Measurements from ENCODE around the gene ZNF98.

The ZNF98 gene

DNA sequence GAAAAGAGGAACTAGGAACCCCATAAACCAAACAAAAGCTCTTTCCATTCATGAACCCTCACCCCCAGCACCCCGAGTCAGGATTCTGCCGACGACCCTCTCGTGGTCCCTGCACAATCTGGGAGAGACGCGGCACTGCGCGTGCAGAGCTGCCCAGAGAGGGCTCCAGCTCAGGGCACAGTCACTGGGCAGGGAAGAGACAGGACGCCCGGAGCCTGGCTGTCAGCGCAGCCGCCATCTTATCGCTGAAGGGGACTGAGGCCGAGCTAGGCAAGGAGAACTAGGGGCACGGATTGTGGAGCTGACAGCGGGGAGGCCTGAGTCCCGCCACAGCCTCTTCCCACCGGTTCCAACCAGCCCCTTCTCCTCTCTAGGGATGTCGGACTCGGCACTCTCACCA lies 349 bp downstream of the ZNF98 start:
- Histone ChIP-seq H3K27ac (ENCODE audit: extremely low read depth, low read depth, low read length) (no peak overlapping the region), H3K4me1 (ENCODE audit: control insufficient read depth, insufficient read depth, low read length) (no peaks in the 10 kb centered on the region), H3K9me3 (ENCODE audit: control insufficient read depth, insufficient read depth, low read depth, low read length) (no peaks in the 10 kb centered on the region), H3K36me3 (ENCODE audit: control insufficient read depth in 2 of 2, insufficient read depth in 1 of 2, low read length in 2 of 2) (no peaks in the 10 kb centered on the region), H3K4me3 (ENCODE audit: low read depth, low read length) (no peak overlapping the region)
- ChIA-PET POLR2A (no interaction called here), CTCF (no interaction called here)
- TF ChIP-seq ZNF112 (tag by site-specific recombination; IDR thresholded peaks at IDR 0.05) (no peak), ZNF16 (tag by site-specific recombination; IDR thresholded peaks at IDR 0.05; ENCODE audit: low read depth) (no peak), ZBTB48 (tag by site-specific recombination; IDR thresholded peaks at IDR 0.05) (no peak), ZNF404 (tag by site-specific recombination; IDR thresholded peaks at IDR 0.05) (no peak), ZSCAN23 (tag by site-specific recombination; IDR thresholded peaks at IDR 0.05) (no peak), ZBTB20 (tag by site-specific recombination; IDR thresholded peaks at IDR 0.05) (no peak), ZNF785 (tag by site-specific recombination; IDR thresholded peaks at IDR 0.05) (no peak), ZNF169 (tag by site-specific recombination; IDR thresholded peaks at IDR 0.05) (no peak), ZBTB21 (tag by site-specific recombination; IDR thresholded peaks at IDR 0.05) (no peak), ZNF426 (tag by site-specific recombination; IDR thresholded peaks at IDR 0.05) (no peak), MYNN (tag by site-specific recombination; IDR thresholded peaks at IDR 0.05; ENCODE audit: borderline replicate concordance) (no peak), ZNF76 (tag by site-specific recombination; IDR thresholded peaks at IDR 0.05; ENCODE audit: borderline replicate concordance, low read depth) (no peak), TCF7L2 (IDR thresholded peaks at IDR 0.05; ENCODE audit: borderline replicate concordance, low read depth, low read length) (no peak), ZNF837 (tag by site-specific recombination; IDR thresholded peaks at IDR 0.05) (no peak), ZNF114 (tag by site-specific recombination; IDR thresholded peaks at IDR 0.05) (no peak), SETDB1 (IDR thresholded peaks at IDR 0.05; ENCODE audit: insufficient read length, low read length) (no peak)
- TF ChIP-seq, protein P1, sequence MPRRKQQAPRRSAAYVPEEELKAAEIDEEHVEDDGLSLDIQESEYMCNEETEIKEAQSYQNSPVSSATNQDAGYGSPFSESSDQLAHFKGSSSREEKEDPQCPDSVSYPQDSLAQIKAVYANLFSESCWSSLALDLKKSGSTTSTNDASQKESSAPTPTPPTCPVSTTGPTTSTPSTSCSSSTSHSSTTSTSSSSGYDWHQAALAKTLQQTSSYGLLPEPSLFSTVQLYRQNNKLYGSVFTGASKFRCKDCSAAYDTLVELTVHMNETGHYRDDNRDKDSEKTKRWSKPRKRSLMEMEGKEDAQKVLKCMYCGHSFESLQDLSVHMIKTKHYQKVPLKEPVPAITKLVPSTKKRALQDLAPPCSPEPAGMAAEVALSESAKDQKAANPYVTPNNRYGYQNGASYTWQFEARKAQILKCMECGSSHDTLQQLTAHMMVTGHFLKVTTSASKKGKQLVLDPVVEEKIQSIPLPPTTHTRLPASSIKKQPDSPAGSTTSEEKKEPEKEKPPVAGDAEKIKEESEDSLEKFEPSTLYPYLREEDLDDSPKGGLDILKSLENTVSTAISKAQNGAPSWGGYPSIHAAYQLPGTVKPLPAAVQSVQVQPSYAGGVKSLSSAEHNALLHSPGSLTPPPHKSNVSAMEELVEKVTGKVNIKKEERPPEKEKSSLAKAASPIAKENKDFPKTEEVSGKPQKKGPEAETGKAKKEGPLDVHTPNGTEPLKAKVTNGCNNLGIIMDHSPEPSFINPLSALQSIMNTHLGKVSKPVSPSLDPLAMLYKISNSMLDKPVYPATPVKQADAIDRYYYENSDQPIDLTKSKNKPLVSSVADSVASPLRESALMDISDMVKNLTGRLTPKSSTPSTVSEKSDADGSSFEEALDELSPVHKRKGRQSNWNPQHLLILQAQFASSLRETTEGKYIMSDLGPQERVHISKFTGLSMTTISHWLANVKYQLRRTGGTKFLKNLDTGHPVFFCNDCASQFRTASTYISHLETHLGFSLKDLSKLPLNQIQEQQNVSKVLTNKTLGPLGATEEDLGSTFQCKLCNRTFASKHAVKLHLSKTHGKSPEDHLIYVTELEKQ (tag by site-specific recombination; IDR thresholded peaks at IDR 0.05; ENCODE audit: borderline replicate concordance) = no peak
- TF ChIP-seq, protein P2, sequence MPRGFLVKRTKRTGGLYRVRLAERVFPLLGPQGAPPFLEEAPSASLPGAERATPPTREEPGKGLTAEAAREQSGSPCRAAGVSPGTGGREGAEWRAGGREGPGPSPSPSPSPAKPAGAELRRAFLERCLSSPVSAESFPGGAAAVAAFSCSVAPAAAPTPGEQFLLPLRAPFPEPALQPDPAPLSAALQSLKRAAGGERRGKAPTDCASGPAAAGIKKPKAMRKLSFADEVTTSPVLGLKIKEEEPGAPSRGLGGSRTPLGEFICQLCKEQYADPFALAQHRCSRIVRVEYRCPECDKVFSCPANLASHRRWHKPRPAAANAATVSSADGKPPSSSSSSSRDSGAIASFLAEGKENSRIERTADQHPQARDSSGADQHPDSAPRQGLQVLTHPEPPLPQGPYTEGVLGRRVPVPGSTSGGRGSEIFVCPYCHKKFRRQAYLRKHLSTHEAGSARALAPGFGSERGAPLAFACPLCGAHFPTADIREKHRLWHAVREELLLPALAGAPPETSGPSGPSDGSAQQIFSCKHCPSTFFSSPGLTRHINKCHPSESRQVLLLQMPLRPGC (tag by site-specific recombination; IDR thresholded peaks at IDR 0.05) = no peak
- TF ChIP-seq, protein P3, sequence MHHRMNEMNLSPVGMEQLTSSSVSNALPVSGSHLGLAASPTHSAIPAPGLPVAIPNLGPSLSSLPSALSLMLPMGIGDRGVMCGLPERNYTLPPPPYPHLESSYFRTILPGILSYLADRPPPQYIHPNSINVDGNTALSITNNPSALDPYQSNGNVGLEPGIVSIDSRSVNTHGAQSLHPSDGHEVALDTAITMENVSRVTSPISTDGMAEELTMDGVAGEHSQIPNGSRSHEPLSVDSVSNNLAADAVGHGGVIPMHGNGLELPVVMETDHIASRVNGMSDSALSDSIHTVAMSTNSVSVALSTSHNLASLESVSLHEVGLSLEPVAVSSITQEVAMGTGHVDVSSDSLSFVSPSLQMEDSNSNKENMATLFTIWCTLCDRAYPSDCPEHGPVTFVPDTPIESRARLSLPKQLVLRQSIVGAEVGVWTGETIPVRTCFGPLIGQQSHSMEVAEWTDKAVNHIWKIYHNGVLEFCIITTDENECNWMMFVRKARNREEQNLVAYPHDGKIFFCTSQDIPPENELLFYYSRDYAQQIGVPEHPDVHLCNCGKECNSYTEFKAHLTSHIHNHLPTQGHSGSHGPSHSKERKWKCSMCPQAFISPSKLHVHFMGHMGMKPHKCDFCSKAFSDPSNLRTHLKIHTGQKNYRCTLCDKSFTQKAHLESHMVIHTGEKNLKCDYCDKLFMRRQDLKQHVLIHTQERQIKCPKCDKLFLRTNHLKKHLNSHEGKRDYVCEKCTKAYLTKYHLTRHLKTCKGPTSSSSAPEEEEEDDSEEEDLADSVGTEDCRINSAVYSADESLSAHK (tag by site-specific recombination; IDR thresholded peaks at IDR 0.05) = no peak
- TF ChIP-seq, protein P4, sequence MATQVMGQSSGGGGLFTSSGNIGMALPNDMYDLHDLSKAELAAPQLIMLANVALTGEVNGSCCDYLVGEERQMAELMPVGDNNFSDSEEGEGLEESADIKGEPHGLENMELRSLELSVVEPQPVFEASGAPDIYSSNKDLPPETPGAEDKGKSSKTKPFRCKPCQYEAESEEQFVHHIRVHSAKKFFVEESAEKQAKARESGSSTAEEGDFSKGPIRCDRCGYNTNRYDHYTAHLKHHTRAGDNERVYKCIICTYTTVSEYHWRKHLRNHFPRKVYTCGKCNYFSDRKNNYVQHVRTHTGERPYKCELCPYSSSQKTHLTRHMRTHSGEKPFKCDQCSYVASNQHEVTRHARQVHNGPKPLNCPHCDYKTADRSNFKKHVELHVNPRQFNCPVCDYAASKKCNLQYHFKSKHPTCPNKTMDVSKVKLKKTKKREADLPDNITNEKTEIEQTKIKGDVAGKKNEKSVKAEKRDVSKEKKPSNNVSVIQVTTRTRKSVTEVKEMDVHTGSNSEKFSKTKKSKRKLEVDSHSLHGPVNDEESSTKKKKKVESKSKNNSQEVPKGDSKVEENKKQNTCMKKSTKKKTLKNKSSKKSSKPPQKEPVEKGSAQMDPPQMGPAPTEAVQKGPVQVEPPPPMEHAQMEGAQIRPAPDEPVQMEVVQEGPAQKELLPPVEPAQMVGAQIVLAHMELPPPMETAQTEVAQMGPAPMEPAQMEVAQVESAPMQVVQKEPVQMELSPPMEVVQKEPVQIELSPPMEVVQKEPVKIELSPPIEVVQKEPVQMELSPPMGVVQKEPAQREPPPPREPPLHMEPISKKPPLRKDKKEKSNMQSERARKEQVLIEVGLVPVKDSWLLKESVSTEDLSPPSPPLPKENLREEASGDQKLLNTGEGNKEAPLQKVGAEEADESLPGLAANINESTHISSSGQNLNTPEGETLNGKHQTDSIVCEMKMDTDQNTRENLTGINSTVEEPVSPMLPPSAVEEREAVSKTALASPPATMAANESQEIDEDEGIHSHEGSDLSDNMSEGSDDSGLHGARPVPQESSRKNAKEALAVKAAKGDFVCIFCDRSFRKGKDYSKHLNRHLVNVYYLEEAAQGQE (tag by site-specific recombination; IDR thresholded peaks at IDR 0.05) = no peak

Measured in HEK293 (cell line).